ENCODE results near the gene GPBAR1. TPM values are rescaled to one million over a fixed set of nuclear protein-coding genes. Genes with fewer than 3 reads are reported as not detected.
A peak's percentile ranks its signal among the peaks of the same experiment; 100 is the strongest.

GPBAR1 gene
- total RNA-seq, 6 donors from 2014 or later, result 0.33 to 6.4 (median 4.1) TPM

DNA sequence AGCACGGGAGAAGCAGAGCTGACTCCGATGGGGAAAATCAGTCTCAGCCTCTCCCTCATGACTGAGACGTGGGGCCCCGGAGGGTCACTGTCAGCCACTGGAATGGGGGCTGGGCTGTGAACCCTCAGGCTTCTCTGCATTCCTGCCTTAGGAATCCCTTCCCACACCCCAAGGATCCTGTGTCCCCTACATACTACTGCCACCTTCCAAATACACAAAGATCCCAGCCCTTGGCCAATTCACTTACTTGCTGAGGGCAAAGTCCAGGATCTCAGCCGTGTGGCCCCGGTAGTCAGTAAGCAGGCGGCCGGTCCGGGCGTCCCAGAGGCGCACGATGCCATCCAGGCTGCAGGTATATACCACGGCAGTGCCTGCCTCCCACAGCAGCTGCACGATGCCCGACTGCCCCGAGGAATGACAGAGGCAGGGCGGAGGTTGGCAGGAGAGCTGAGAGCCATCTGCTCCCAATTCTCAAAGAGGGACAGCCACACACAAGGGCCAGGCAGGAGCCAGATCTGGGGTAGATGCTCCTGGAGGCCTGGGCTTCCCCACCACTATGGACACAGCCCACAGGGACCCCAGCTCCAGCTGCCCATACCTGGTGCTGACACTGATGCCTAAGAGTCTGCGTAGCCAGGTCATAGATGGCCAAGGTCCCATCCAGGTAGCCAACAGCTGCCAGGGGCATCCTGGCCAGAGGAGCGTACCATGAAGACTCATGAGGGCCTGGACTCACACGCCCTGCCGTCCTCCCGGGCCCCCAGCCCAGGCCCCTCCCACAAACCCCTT lies 4.2 kb downstream of the GPBAR1 start:
- H3K27me3 ChIP-seq, result no peaks in the 10 kb centered on the region
- peak overlapping the region; percentile 65 to 82 (median 74) for H3K27ac ChIP-seq
- H3K9me3 ChIP-seq, result no peaks in the 10 kb centered on the region
- no peak overlapping the region for H3K4me3 ChIP-seq
- peaks cover 6 to 58% (median 49%) of the 10 kb centered on the region in 4 donors for H3K36me3 ChIP-seq
- DNase-seq (no peak), ATAC-seq (ENCODE audit: low FRiP score in 2 of 2) (no peak)
- peaks cover 32 to 64% (median 50%) of the 10 kb centered on the region in 4 donors for H3K4me1 ChIP-seq
- 91 to 93% methylated on average over 17 to 22 of the region's 22 CpGs for whole genome bisulfite sequencing, 2 donors
- TF ChIP-seq EP300 (IDR thresholded peaks at IDR 0.05) (no peak), POLR2AphosphoS5 (IDR thresholded peaks at IDR 0.05) (no peak)
- TF ChIP-seq, protein P1, sequence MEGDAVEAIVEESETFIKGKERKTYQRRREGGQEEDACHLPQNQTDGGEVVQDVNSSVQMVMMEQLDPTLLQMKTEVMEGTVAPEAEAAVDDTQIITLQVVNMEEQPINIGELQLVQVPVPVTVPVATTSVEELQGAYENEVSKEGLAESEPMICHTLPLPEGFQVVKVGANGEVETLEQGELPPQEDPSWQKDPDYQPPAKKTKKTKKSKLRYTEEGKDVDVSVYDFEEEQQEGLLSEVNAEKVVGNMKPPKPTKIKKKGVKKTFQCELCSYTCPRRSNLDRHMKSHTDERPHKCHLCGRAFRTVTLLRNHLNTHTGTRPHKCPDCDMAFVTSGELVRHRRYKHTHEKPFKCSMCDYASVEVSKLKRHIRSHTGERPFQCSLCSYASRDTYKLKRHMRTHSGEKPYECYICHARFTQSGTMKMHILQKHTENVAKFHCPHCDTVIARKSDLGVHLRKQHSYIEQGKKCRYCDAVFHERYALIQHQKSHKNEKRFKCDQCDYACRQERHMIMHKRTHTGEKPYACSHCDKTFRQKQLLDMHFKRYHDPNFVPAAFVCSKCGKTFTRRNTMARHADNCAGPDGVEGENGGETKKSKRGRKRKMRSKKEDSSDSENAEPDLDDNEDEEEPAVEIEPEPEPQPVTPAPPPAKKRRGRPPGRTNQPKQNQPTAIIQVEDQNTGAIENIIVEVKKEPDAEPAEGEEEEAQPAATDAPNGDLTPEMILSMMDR (IDR thresholded peaks at IDR 0.05), result no peak

DNA sequence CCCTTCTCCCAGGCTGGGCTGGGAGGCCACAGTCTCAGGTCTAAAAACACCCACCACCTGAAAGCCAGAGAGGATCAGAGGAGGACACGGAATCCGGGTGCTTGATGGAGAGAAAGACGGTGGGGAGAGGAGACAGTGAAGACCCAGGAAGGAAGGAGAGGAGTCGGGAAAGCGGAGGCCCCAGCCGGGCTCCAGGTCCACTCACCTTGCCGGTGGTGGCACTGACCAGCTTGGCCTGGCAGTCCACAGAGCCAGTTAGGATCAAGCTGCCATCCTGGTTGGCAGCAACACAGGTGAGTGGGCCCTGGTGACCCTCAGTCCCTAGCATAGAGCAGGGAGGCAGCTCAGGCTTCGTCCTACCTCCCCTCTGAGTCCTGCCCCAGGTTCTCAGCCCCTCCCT lies 4.8 kb downstream of the GPBAR1 start:
- DNase-seq, result no peak
- 91 to 93% methylated on average over 8 of the region's 8 CpGs for WGBS, 2 donors
- peaks cover 26 to 59% (median 43%) of the 10 kb centered on the region in 4 donors for H3K4me1 ChIP-seq
- peaks cover 6 to 58% (median 49%) of the 10 kb centered on the region in 4 donors for H3K36me3 ChIP-seq
- TF ChIP-seq POLR2AphosphoS5 (IDR thresholded peaks at IDR 0.05) (no peak), POLR2A (IDR thresholded peaks at IDR 0.05) (no peak), EP300 (IDR thresholded peaks at IDR 0.05) (no peak)
- TF ChIP-seq, protein P1 (IDR thresholded peaks at IDR 0.05), result no peak
- H3K27me3 ChIP-seq, result no peaks in the 10 kb centered on the region
- no peak for ATAC-seq (ENCODE audit: low FRiP score in 2 of 2)
- no peak overlapping the region for H3K4me3 ChIP-seq
- no peaks in the 10 kb centered on the region for H3K9me3 ChIP-seq
- peak overlapping the region in 2 of 4 donors; percentile 67 to 82 for H3K27ac ChIP-seq

DNA sequence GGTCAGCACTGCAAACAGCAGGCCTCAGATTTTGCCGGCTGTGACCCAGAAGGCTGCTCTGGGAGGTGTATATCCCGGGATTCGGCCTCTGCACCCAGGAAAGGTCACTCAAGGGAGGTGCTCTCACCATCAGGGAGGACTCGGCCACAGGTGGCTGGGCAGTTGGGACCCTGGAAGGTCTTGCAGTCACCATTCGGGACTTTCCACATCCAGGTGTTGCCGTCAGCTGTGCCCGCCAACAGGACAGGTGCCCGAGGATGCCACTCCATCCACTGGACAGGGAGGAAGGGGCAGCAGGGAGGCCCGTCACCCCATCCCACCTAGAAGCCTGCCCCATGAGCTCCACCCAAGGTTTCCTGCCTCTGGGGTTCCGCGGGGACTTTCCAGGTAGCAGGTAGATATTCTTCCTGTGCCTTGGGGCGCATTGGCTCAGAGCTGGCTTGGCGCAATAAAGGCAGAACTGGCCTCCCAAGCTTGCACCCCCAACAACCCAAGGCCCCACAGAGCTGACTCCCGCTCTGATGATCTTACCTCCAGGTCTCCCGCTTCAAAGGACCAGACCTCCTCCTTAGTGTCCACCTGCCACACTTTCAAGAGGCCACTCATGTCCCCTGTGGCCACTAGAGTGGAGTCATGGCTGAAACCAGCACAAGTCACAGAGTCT lies 5.6 kb downstream of the GPBAR1 start:
- no peaks in the 10 kb centered on the region for H3K27me3 ChIP-seq
- ATAC-seq (ENCODE audit: low FRiP score in 2 of 2), result no peak
- H3K9me3 ChIP-seq, result no peaks in the 10 kb centered on the region
- no peak for TF ChIP-seq POLR2A (IDR thresholded peaks at IDR 0.05)
- no peak for TF ChIP-seq POLR2AphosphoS5 (IDR thresholded peaks at IDR 0.05)
- TF ChIP-seq, protein P1 (IDR thresholded peaks at IDR 0.05), result no peak
- no peak for TF ChIP-seq EP300 (IDR thresholded peaks at IDR 0.05)
- peaks cover 25 to 59% (median 42%) of the 10 kb centered on the region in 4 donors for H3K4me1 ChIP-seq
- peaks cover 6 to 58% (median 49%) of the 10 kb centered on the region in 4 donors for H3K36me3 ChIP-seq
- H3K27ac ChIP-seq, result no peak overlapping the region
- no peak for DNase-seq
- H3K4me3 ChIP-seq, result no peak overlapping the region
- 92 to 97% methylated on average over 11 to 15 of the region's 15 CpGs for WGBS, 2 donors

DNA sequence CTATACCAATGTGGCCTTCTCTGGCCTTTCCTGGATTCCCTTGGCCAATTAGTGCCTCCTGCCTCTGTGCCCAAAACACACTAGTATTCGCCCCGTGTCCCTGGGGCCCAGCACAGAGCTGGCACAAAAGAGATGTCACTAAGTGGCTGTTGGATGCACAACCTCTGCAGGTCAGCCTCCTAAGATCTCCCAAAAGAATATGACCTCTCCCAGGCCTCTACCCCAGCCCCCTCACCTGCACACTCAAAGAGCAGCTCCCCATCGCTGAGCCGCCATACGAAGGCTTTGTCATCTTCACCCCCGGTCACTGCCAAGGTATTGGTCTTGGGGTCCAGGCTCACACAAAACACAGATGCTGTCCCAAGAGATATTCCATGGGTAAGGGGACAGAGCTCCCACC lies 6.4 kb downstream of the GPBAR1 start:
- Histone ChIP-seq H3K4me3 (no peak overlapping the region), H3K36me3 (peaks cover 6 to 58% (median 49%) of the 10 kb centered on the region in 4 donors), H3K27ac (no peak overlapping the region), H3K9me3 (no peaks in the 10 kb centered on the region), H3K27me3 (no peaks in the 10 kb centered on the region), H3K4me1 (peaks cover 31 to 63% (median 42%) of the 10 kb centered on the region in 4 donors)
- TF ChIP-seq, protein P1 (IDR thresholded peaks at IDR 0.05), result no peak
- TF ChIP-seq POLR2A (IDR thresholded peaks at IDR 0.05), result no peak
- no peak for TF ChIP-seq EP300 (IDR thresholded peaks at IDR 0.05)
- TF ChIP-seq POLR2AphosphoS5 (IDR thresholded peaks at IDR 0.05), result no peak
- 96 to 98% methylated on average over 6 of the region's 6 CpGs for WGBS, 2 donors
- DNase-seq, result no peak
- ATAC-seq (ENCODE audit: low FRiP score in 2 of 2), result no peak

Data from upper lobe of left lung (tissue), 6 donors.